ENCODE measurements around the gene GSS. TPM values are rescaled to one million over a fixed set of nuclear protein-coding genes. Genes with fewer than 3 reads are reported as not detected.

Gene GSS
- total and polyA plus RNA-seq, 2 donors (not counting 3 experiments of a cell fraction or from before 2014, with no cell fraction given) = 47.9 to 65.1 TPM

GRCh38 chr20:34894723-34895122 lies 60.9 kb downstream of the GSS start:
- H3K4me1 ChIP-seq (ENCODE audit: control insufficient read depth, extremely low read depth, insufficient read depth, low read length) = peaks cover 5% of the 10 kb centered on the region
- H4K20me1 ChIP-seq (replicated peaks; ENCODE audit: control insufficient read depth, extremely low read depth, insufficient read depth, low read length) = no peaks in the 10 kb centered on the region
- no peak overlapping the region for H3K27ac ChIP-seq (ENCODE audit: insufficient read depth, low read depth, low read length)
- FAIRE-seq (no peak), DNase-seq (ENCODE audit: low read depth, low spot score) (no peak)
- intact Hi-C loops (cut with micrococcal nuclease) = no loop called here
- ChIA-PET POLR2A (no interaction called here), CTCF (interaction anchor here (0.7 to 1.0 kb wide), 2 partner anchors 12 to 15 kb away, joined by 4 read pairs; no protein-coding TSS in a partner anchor)
- no peak overlapping the region for H3K4me3 ChIP-seq (replicated peaks in 1 of 3; ENCODE audit: insufficient read depth in 1 of 3, low read depth in 1 of 3, low read length in 3 of 3)
- no peak overlapping the region for H2AFZ ChIP-seq (ENCODE audit: low read depth, low read length)
- H3K9me3 ChIP-seq (replicated peaks; ENCODE audit: control insufficient read depth, insufficient read depth, low read length) = no peaks in the 10 kb centered on the region
- dilution Hi-C loops (cut with MboI; ENCODE audit: extremely low pct_ligation_motif_present, low sequenced_read_pairs) = no loop called here
- H3K79me2 ChIP-seq (ENCODE audit: control insufficient read depth, insufficient read depth, low read length) = peaks cover 2% of the 10 kb centered on the region
- H3K4me2 ChIP-seq (ENCODE audit: insufficient read depth, low read length) = no peak overlapping the region
- peaks cover 0 to 2% of the 10 kb centered on the region in 2 experiments for H3K36me3 ChIP-seq (ENCODE audit: control insufficient read depth in 2 of 2, extremely low read depth in 1 of 2, insufficient read depth in 2 of 2, low read length in 2 of 2)
- TF ChIP-seq FOS (IDR thresholded peaks at IDR 0.05; ENCODE audit: borderline replicate concordance, insufficient read depth, low read length) (no peak), MAX (IDR thresholded peaks at IDR 0.05; ENCODE audit: insufficient read depth, insufficient read length) (no peak), JUN (IDR thresholded peaks at IDR 0.05; ENCODE audit: borderline replicate concordance, insufficient read depth, insufficient read length, low read depth) (no peak), POLR2A (IDR thresholded peaks at IDR 0.05; ENCODE audit: low read depth, low read length) (no peak), EZH2 (IDR thresholded peaks at IDR 0.05; ENCODE audit: borderline replicate concordance, low read depth, low read length, severe bottlenecking) (no peak), GATA2 (IDR thresholded peaks at IDR 0.05; ENCODE audit: insufficient read depth, insufficient read length, low read depth, low read length) (no peak), POLR2AphosphoS5 (IDR thresholded peaks at IDR 0.05; ENCODE audit: insufficient read depth, low read depth, low read length) (no peak), MYC (IDR thresholded peaks at IDR 0.05; ENCODE audit: low read depth, low read length) (no peak), CTCF (IDR thresholded peaks at IDR 0.05; ENCODE audit: extremely low read depth in 1 of 2, insufficient read depth in 1 of 2, low read depth in 1 of 2, low read length in 2 of 2) (no peak)
- H3K27me3 ChIP-seq (ENCODE audit: control insufficient read depth in 2 of 2, insufficient read depth in 2 of 2, low read length in 2 of 2) = no peaks in the 10 kb centered on the region
- H3K9ac ChIP-seq (replicated peaks; ENCODE audit: extremely low read depth, insufficient read depth, low read length) = no peak overlapping the region
- no peaks in the 10 kb centered on the region for H3K9me1 ChIP-seq (replicated peaks; ENCODE audit: control insufficient read depth, extremely low read depth, insufficient read depth, low read length)
- no TSS peak for BruUV-seq (replicated peaks)

All from endothelial cell of umbilical vein (primary cell).